GM21381 (cell line): ENCODE data around the gene RAD18.
A peak's percentile ranks its signal among the peaks of the same experiment; 100 is the strongest.

Experiments
- ATAC-seq: cut with Tn5 transposase; IDR thresholded peaks from one replicate; pipeline ENCODE4 v1.9.1; 2021; ENCODE audit warnings: mild to moderate bottlenecking, moderate library complexity; ENCODE audit not compliant: unreplicated experiment

RAD18 gene

GRCh38 chr3:8909160-8909559 is 54.1 kb downstream of the RAD18 start:
- ATAC-seq = no peak

- ATAC-seq = no peak
These were observed 60.1 kb downstream of the RAD18 start for GRCh38 chr3:8903191-8903590.

GRCh38 chr3:8900869-8901268 is 62.4 kb downstream of the RAD18 start:
- ATAC-seq = no peak

- ATAC-seq = no peak
These were observed 63.3 kb downstream of the RAD18 start for GRCh38 chr3:8899876-8900460.

GRCh38 chr3:8895829-8896228 is 67.4 kb downstream of the RAD18 start:
- no peak for ATAC-seq

- no peak for ATAC-seq
These were observed 70.3 kb downstream of the RAD18 start for GRCh38 chr3:8893001-8893400.

- no peak for ATAC-seq
These were observed 71.5 kb downstream of the RAD18 start for GRCh38 chr3:8891774-8892173.

GRCh38 chr3:8891303-8891702 is 72.0 kb downstream of the RAD18 start:
- no peak for ATAC-seq

- no peak for ATAC-seq
These were observed 74.9 kb downstream of the RAD18 start for GRCh38 chr3:8888301-8888915.

- no peak for ATAC-seq
These were observed 75.6 kb downstream of the RAD18 start for GRCh38 chr3:8887435-8888300.

GRCh38 chr3:8886546-8886945 is 76.7 kb downstream of the RAD18 start:
- no peak for ATAC-seq

GRCh38 chr3:8885536-8886316 is 77.5 kb downstream of the RAD18 start:
- no peak for ATAC-seq

- no peak for ATAC-seq
These were observed 78.5 kb downstream of the RAD18 start for GRCh38 chr3:8884630-8885290.

- peak; percentile 29 for ATAC-seq
These were observed 80.6 kb downstream of the RAD18 start for GRCh38 chr3:8882642-8883041.

GRCh38 chr3:8882171-8882593 is 81.1 kb downstream of the RAD18 start:
- ATAC-seq = peak; percentile 69

- no peak for ATAC-seq
These were observed 83.8 kb downstream of the RAD18 start for GRCh38 chr3:8879347-8879944.

GRCh38 chr3:8875836-8876235 is 87.4 kb downstream of the RAD18 start:
- ATAC-seq = no peak

GRCh38 chr3:8873740-8874139 is 89.5 kb downstream of the RAD18 start:
- no peak for ATAC-seq

GRCh38 chr3:8872261-8872660 is 91.0 kb downstream of the RAD18 start:
- ATAC-seq = no peak

- no peak for ATAC-seq
These were observed 92.0 kb downstream of the RAD18 start for GRCh38 chr3:8871306-8871705.
